Stomach (tissue), 9 donors: ENCODE data around the gene FGF14. TPM values are rescaled to one million over a fixed set of nuclear protein-coding genes. Genes with fewer than 3 reads are reported as not detected.

Source experiments
- DNase-seq, 2 donors: peaks; one replicate each; pipeline versions ENCODE4 v3.0.0 to v3.0.0-alpha.2; 2013 to 2019
- H3K27ac ChIP-seq, 5 donors: fragments of 200-600 bp in 4 of 5; sonication (generic) in 4 of 5; one replicate each; pipeline ENCODE4 v1.5.1; 2013 to 2019; ENCODE audit warnings: mild to moderate bottlenecking in 1 of 5, moderate library complexity in 1 of 5
- H3K27me3 ChIP-seq, 3 donors: fragments of 200-600 bp; sonication (generic); one replicate each; pipeline ENCODE4 v1.5.1; 2017 to 2019; ENCODE audit warnings: mixed run types in 1 of 3
- H3K36me3 ChIP-seq, 4 donors: fragments of 200-600 bp; sonication (generic); 1 replicate in 3 of 4; 2 replicates in 1 of 4; pipeline ENCODE4 v1.5.1; 2016 to 2019
- H3K4me1 ChIP-seq, 4 donors: fragments of 200-600 bp; sonication (generic); one replicate each; pipeline ENCODE4 v1.5.1; 2016 to 2019
- H3K4me3 ChIP-seq, 4 donors: fragments of 200-600 bp; sonication (generic) in 3 of 4; one replicate each; pipeline ENCODE4 v1.5.1; 2016 to 2019; ENCODE audit warnings: mild to moderate bottlenecking in 1 of 4
- H3K9me3 ChIP-seq, 4 donors: fragments of 200-600 bp; sonication (generic); one replicate each; pipeline ENCODE4 v1.5.1; 2016 to 2019
- CTCF ChIP-seq, 7 experiments: fragments of 450-650 bp in 4 of 7; fragments of 200-600 bp in 3 of 7; sonication (generic) in 3 of 7; IDR thresholded peaks; one replicate each; pipeline ENCODE4 v1.5.1; 2016 to 2019; ENCODE audit warnings: antibody characterized with exemption in 7 of 7, control low read depth in 2 of 7, mild to moderate bottlenecking in 1 of 7
- EP300 ChIP-seq: sonication (generic); formaldehyde crosslinking; IDR thresholded peaks from one replicate; pipeline ENCODE4 v1.6.1; 2017; ENCODE audit warnings: antibody characterized with exemption
- POLR2A ChIP-seq, 4 donors: fragments of 450-650 bp; IDR thresholded peaks; one replicate each; pipeline ENCODE4 v1.6.1; 2016; ENCODE audit warnings: antibody characterized with exemption in 4 of 4, control low read depth in 2 of 4, mild to moderate bottlenecking in 1 of 4, moderate library complexity in 1 of 4
- POLR2AphosphoS5 ChIP-seq, 3 donors: sonication (generic); formaldehyde crosslinking; IDR thresholded peaks; one replicate each; pipeline ENCODE4 v1.6.1; 2016; ENCODE audit warnings: antibody characterized with exemption in 3 of 3
- WGBS, 5 donors: extraction: QIAGEN DNeasy Blood & Tissue Kit in 3 of 5; methylation state at CpG; one replicate each; pipeline versions ENCODE4 v1.1.5 to v1.1.7; 2013 to 2018; 5-methylcytosine and 5-hydroxymethylcytosine counted together
- intact Hi-C: fragments of 100-400 bp; cut with DNase I; formaldehyde crosslinking; loops from one replicate; pipeline ENCODE4 v1.15.1; 2023; ENCODE audit warnings: low total_unique reads
- polyA plus RNA-seq, 3 donors: library from polyadenylated mRNA; stranded (reverse); fragments of 200-250 nt; gene quantifications; one replicate each; pipeline ENCODE4 v1.2.3, GENCODE V29; 2013
- total RNA-seq, 5 donors: library from RNA; depleted of rRNA; stranded (reverse); fragments of >200 nt; gene quantifications; one replicate each; pipeline versions ENCODE4 v1.1.0 to v1.2.3, GENCODE V29; 2014 to 2016
- donor health status: healthy with polysubstance abuse.
- donor health status: Bipolar disorder and iron deficiency.
- donor health status: healthy.

The FGF14 gene
- total and polyA plus RNA-seq, 8 donors = 0.08 to 6.6 (median 0.54) TPM

- WGBS, 5 donors = 86 to 96% (median 90%) methylated on average over 3 of the region's 3 CpGs
- Histone ChIP-seq H3K9me3 (no peaks in the 10 kb centered on the region), H3K36me3 (no peaks in the 10 kb centered on the region), H3K4me3 (no peak overlapping the region), H3K4me1 (peaks cover 0 to 7% (median 0%) of the 10 kb centered on the region in 4 donors), H3K27me3 (peaks cover 0 to 3% (median 0%) of the 10 kb centered on the region in 3 donors), H3K27ac (no peak overlapping the region)
- no peak for TF ChIP-seq POLR2AphosphoS5 (IDR thresholded peaks at IDR 0.05)
- no peak for TF ChIP-seq POLR2A (IDR thresholded peaks at IDR 0.05)
- no peak for TF ChIP-seq CTCF (IDR thresholded peaks at IDR 0.05)
- TF ChIP-seq EP300 = no peak
- intact Hi-C loops = no loop called here
- DNase-seq = no peak
These were observed 649.4 kb downstream of the FGF14 start for GRCh38 chr13:101752432-101752831.

- peak in 1 of 2 donors; percentile 56 for DNase-seq
- 2 to 8% (median 3%) methylated on average over 3 of the region's 3 CpGs for WGBS, 5 donors
- intact Hi-C loops = no loop called here
- no peaks in the 10 kb centered on the region for H3K9me3 ChIP-seq
- TF ChIP-seq POLR2AphosphoS5 (IDR thresholded peaks at IDR 0.05) (no peak), POLR2A (IDR thresholded peaks at IDR 0.05) (no peak), EP300 (no peak), CTCF (IDR thresholded peaks at IDR 0.05) (no peak)
- no peak overlapping the region for H3K4me3 ChIP-seq
- peaks cover 0 to 7% (median 0%) of the 10 kb centered on the region in 4 donors for H3K4me1 ChIP-seq
- H3K27ac ChIP-seq = no peak overlapping the region
- no peaks in the 10 kb centered on the region for H3K36me3 ChIP-seq
- peaks cover 0 to 2% (median 0%) of the 10 kb centered on the region in 3 donors for H3K27me3 ChIP-seq
These were observed 650.4 kb downstream of the FGF14 start for GRCh38 chr13:101751488-101751887.

GRCh38 chr13:101749584-101749983 lies 652.3 kb downstream of the FGF14 start:
- TF ChIP-seq EP300 = no peak
- no peak for TF ChIP-seq POLR2AphosphoS5 (IDR thresholded peaks at IDR 0.05)
- no peak for TF ChIP-seq POLR2A (IDR thresholded peaks at IDR 0.05)
- no peak for TF ChIP-seq CTCF (IDR thresholded peaks at IDR 0.05)
- Histone ChIP-seq H3K36me3 (no peaks in the 10 kb centered on the region), H3K9me3 (no peaks in the 10 kb centered on the region), H3K4me3 (no peak overlapping the region), H3K27ac (no peak overlapping the region), H3K4me1 (peaks cover 0 to 7% (median 0%) of the 10 kb centered on the region in 4 donors), H3K27me3 (no peaks in the 10 kb centered on the region)
- intact Hi-C loops = no loop called here
- WGBS, 5 donors = 84 to 95% (median 86%) methylated on average over 1 of the region's 1 CpG
- no peak for DNase-seq

GRCh38 chr13:101747039-101747438 lies 654.8 kb downstream of the FGF14 start:
- Histone ChIP-seq H3K27ac (no peak overlapping the region), H3K4me1 (peaks cover 0 to 7% (median 0%) of the 10 kb centered on the region in 4 donors), H3K36me3 (no peaks in the 10 kb centered on the region), H3K4me3 (no peak overlapping the region), H3K27me3 (no peaks in the 10 kb centered on the region), H3K9me3 (no peaks in the 10 kb centered on the region)
- WGBS, 5 donors = 68 to 95% (median 73%) methylated on average over 1 of the region's 1 CpG
- TF ChIP-seq POLR2AphosphoS5 (IDR thresholded peaks at IDR 0.05) (no peak), EP300 (no peak), POLR2A (IDR thresholded peaks at IDR 0.05) (no peak), CTCF (IDR thresholded peaks at IDR 0.05) (no peak)
- DNase-seq = no peak
- intact Hi-C loops = no loop called here
